Ishikawa (cell line): ENCODE measurements around the gene IRAK4.

Experiments used
- CEBPB ChIP-seq: IDR thresholded peaks from 2 replicates; pipeline ENCODE4 v1.6.1; 2012
- CREB1 ChIP-seq: IDR thresholded peaks from 2 replicates; pipeline ENCODE4 v1.6.1; 2012; ENCODE audit warnings: low read depth
- EGR1 ChIP-seq: IDR thresholded peaks from 2 replicates; pipeline ENCODE4 v1.6.1; 2012
- EP300 ChIP-seq: IDR thresholded peaks from 2 replicates; pipeline ENCODE4 v1.6.1; 2012; ENCODE audit warnings: borderline replicate concordance
- FOXM1 ChIP-seq: IDR thresholded peaks from 2 replicates; pipeline ENCODE4 v1.6.1; 2012; ENCODE audit warnings: low read depth, borderline replicate concordance
- MAX ChIP-seq: IDR thresholded peaks from 2 replicates; pipeline ENCODE4 v1.6.1; 2012
- RAD21 ChIP-seq: IDR thresholded peaks from 2 replicates; pipeline ENCODE4 v1.6.1; 2012; ENCODE audit warnings: low read depth
- REST ChIP-seq: IDR thresholded peaks from 2 replicates; pipeline ENCODE4 v1.6.1; 2012; ENCODE audit warnings: low read depth, mild to moderate bottlenecking
- TAF1 ChIP-seq: IDR thresholded peaks from 2 replicates; pipeline ENCODE4 v1.6.1; 2012; ENCODE audit warnings: low read depth, mild to moderate bottlenecking
- TCF12 ChIP-seq: IDR thresholded peaks from 2 replicates; pipeline ENCODE4 v1.6.1; 2012; ENCODE audit warnings: low read depth
- USF1 ChIP-seq: IDR thresholded peaks from 2 replicates; pipeline ENCODE4 v1.6.1; 2012
- YY1 ChIP-seq: IDR thresholded peaks from 2 replicates; pipeline ENCODE4 v1.6.1; 2012; ENCODE audit warnings: low read depth
- ZBTB7A ChIP-seq: IDR thresholded peaks from 2 replicates; pipeline ENCODE4 v1.6.1; 2012; ENCODE audit warnings: low read depth

GRCh38 chr12:43797561-43798217 is 38.9 kb downstream of the IRAK4 start:
- TF ChIP-seq YY1 (no peak), TAF1 (no peak), ZBTB7A (no peak), MAX (no peak), FOXM1 (no peak), REST (no peak), EP300 (no peak), RAD21 (no peak), CREB1 (no peak), CEBPB (no peak), TCF12 (no peak), EGR1 (no peak), USF1 (no peak)
